H9 (cell line): ENCODE results near the gene NDUFA5. TPM values are rescaled to one million over a fixed set of nuclear protein-coding genes. Genes with fewer than 3 reads are reported as not detected.
A peak's percentile ranks its signal among the peaks of the same experiment; 100 is the strongest.

Experiments used
- DNase-seq: peaks from one replicate; pipeline ENCODE4 v3.0.0-alpha.2; 2017
- H2AFZ ChIP-seq: one replicate; pipeline ENCODE4 v1.6.1; 2013; ENCODE audit warnings: mild to moderate bottlenecking, low read length, control low read depth, moderate library complexity
- H2AK5ac ChIP-seq: 2 replicates; pipeline ENCODE4 v1.6.1; 2013; ENCODE audit warnings: low read length, control low read depth, mixed read lengths; ENCODE audit not compliant: insufficient read length
- H2BK120ac ChIP-seq: one replicate; pipeline ENCODE4 v1.6.1; 2013; ENCODE audit warnings: low read depth, mild to moderate bottlenecking, low read length, control low read depth, inconsistent platforms; ENCODE audit not compliant: poor library complexity, severe bottlenecking
- H2BK12ac ChIP-seq: 2 replicates; pipeline ENCODE4 v1.6.1; 2013; ENCODE audit warnings: low read length, control low read depth, mixed read lengths, low read depth; ENCODE audit not compliant: insufficient read length
- H2BK15ac ChIP-seq: 2 replicates; pipeline ENCODE4 v1.6.1; 2013; ENCODE audit warnings: low read depth, low read length, control low read depth
- H2BK20ac ChIP-seq: one replicate; pipeline ENCODE4 v1.6.1; 2013; ENCODE audit warnings: low read depth, mild to moderate bottlenecking, low read length, control low read depth, inconsistent platforms; ENCODE audit not compliant: poor library complexity, severe bottlenecking
- H2BK5ac ChIP-seq: 2 replicates; pipeline ENCODE4 v1.6.1; 2013; ENCODE audit warnings: low read length, control low read depth, mixed read lengths; ENCODE audit not compliant: insufficient read length
- H3K14ac ChIP-seq: 2 replicates; pipeline ENCODE4 v1.6.1; 2013; ENCODE audit warnings: low read length, control low read depth; ENCODE audit not compliant: insufficient read depth
- H3K18ac ChIP-seq: 2 replicates; pipeline ENCODE4 v1.6.1; 2013; ENCODE audit warnings: low read depth, mild to moderate bottlenecking, mixed read lengths, low read length, control low read depth; ENCODE audit not compliant: insufficient read length
- H3K23ac ChIP-seq: 2 replicates; pipeline ENCODE4 v1.6.1; 2013; ENCODE audit warnings: low read length, control low read depth, mixed read lengths, low read depth; ENCODE audit not compliant: insufficient read length
- H3K23me2 ChIP-seq: 2 replicates; pipeline ENCODE4 v1.6.1; 2013; ENCODE audit warnings: low read depth, mild to moderate bottlenecking, mixed read lengths, low read length, control low read depth; ENCODE audit not compliant: insufficient read length, poor library complexity, severe bottlenecking
- H3K27ac ChIP-seq: 2 replicates; pipeline ENCODE4 v1.5.1; 2013; ENCODE audit warnings: low read length, control low read depth, mixed read lengths, low read depth; ENCODE audit not compliant: insufficient read length
- H3K27me3 ChIP-seq: 2 replicates; pipeline ENCODE4 v1.6.1; 2013; ENCODE audit warnings: low read length, control low read depth, inconsistent platforms; ENCODE audit not compliant: insufficient read depth
- H3K4ac ChIP-seq: 2 replicates; pipeline ENCODE4 v1.6.1; 2013; ENCODE audit warnings: low read depth, mild to moderate bottlenecking, control low read depth, inconsistent platforms, low read length, moderate library complexity
- H3K4me1 ChIP-seq: 2 replicates; pipeline ENCODE4 v1.6.1; 2013; ENCODE audit warnings: low read length, control low read depth, inconsistent platforms; ENCODE audit not compliant: insufficient read depth
- H3K4me2 ChIP-seq: 2 replicates; pipeline ENCODE4 v1.6.1; 2013; ENCODE audit warnings: low read length, control low read depth, mixed read lengths; ENCODE audit not compliant: insufficient read length, insufficient read depth
- H3K56ac ChIP-seq: 2 replicates; pipeline ENCODE4 v1.6.1; 2013; ENCODE audit warnings: low read depth, mild to moderate bottlenecking, mixed read lengths, low read length, control low read depth; ENCODE audit not compliant: insufficient read length
- H3K79me1 ChIP-seq: 2 replicates; pipeline ENCODE4 v1.6.1; 2013; ENCODE audit warnings: low read depth, mild to moderate bottlenecking, moderate library complexity, low read length, control low read depth, inconsistent platforms; ENCODE audit not compliant: insufficient read depth, poor library complexity, severe bottlenecking
- H3K79me2 ChIP-seq: 2 replicates; pipeline ENCODE4 v1.6.1; 2013; ENCODE audit warnings: low read length, control low read depth, inconsistent platforms; ENCODE audit not compliant: insufficient read depth
- H3K9ac ChIP-seq: 2 replicates; pipeline ENCODE4 v1.6.1; 2013; ENCODE audit warnings: low read length, control low read depth, mixed read lengths; ENCODE audit not compliant: insufficient read length; ENCODE audit errors: extremely low read depth
- H3K9me3 ChIP-seq: one replicate; pipeline ENCODE4 v1.6.1; 2013; ENCODE audit warnings: low read depth, low read length, inconsistent platforms; ENCODE audit not compliant: control insufficient read depth
- H3T11ph ChIP-seq: one replicate; pipeline ENCODE4 v1.6.1; 2013; ENCODE audit warnings: mild to moderate bottlenecking, low read length, control low read depth, inconsistent platforms
- H4K20me1 ChIP-seq: one replicate; pipeline ENCODE4 v1.6.1; 2013; ENCODE audit not compliant: control insufficient read depth, insufficient read length, insufficient read depth
- H4K5ac ChIP-seq: 2 replicates; pipeline ENCODE4 v1.6.1; 2013; ENCODE audit warnings: low read depth, mild to moderate bottlenecking, mixed read lengths, low read length, control low read depth; ENCODE audit not compliant: insufficient read length
- H4K8ac ChIP-seq: replicated peaks from 2 replicates; pipeline ENCODE4 v1.6.1; 2013; ENCODE audit warnings: low read length, control low read depth, mixed read lengths, low read depth; ENCODE audit not compliant: insufficient read length
- H4K91ac ChIP-seq: 2 replicates; pipeline ENCODE4 v1.6.1; 2013; ENCODE audit warnings: low read depth, mild to moderate bottlenecking, moderate library complexity, mixed read lengths, low read length, control low read depth; ENCODE audit not compliant: insufficient read length
- H3K27ac Mint-ChIP-seq, 3 experiments: 2 replicates in 2 of 3; 3 replicates in 1 of 3; pipeline ENCODE4 v1.8.0; 2020 to 2021; ENCODE audit warnings: mixed read lengths in 3 of 3, mild to moderate bottlenecking in 1 of 3, moderate library complexity in 1 of 3
- H3K27me3 Mint-ChIP-seq: 2 replicates; pipeline ENCODE4 v1.8.0; 2021; ENCODE audit warnings: low read depth, mild to moderate bottlenecking, moderate library complexity, mixed read lengths
- H3K36me3 Mint-ChIP-seq, 3 experiments: 2 replicates in 2 of 3; 3 replicates in 1 of 3; pipeline ENCODE4 v1.8.0; 2020 to 2021; ENCODE audit warnings: low read depth in 3 of 3, mixed read lengths in 3 of 3; ENCODE audit not compliant: insufficient read depth in 1 of 3
- H3K4me1 Mint-ChIP-seq, 2 experiments: 2 replicates each; pipeline ENCODE4 v1.8.0; 2020; ENCODE audit warnings: mixed read lengths in 2 of 2
- H3K4me3 Mint-ChIP-seq, 2 experiments: 2 replicates in 1 of 2; 3 replicates in 1 of 2; pipeline ENCODE4 v1.8.0; 2020 to 2021; ENCODE audit warnings: mild to moderate bottlenecking in 2 of 2, mixed read lengths in 2 of 2, moderate library complexity in 1 of 2
- H3K9me3 Mint-ChIP-seq, 2 experiments: 2 replicates in 1 of 2; 3 replicates in 1 of 2; pipeline ENCODE4 v1.8.0; 2020; ENCODE audit warnings: mild to moderate bottlenecking in 2 of 2, mixed read lengths in 2 of 2, moderate library complexity in 1 of 2
- WGBS: extraction: QIAGEN DNeasy Blood & Tissue Kit; methylation state at CpG from one replicate; pipeline ENCODE4 v1.1.7; 2013; ENCODE audit warnings: missing lambda C conversion rate, low lambda C conversion rate, mixed read lengths; ENCODE audit not compliant: insufficient read length; ENCODE audit errors: extremely low coverage; 5-methylcytosine and 5-hydroxymethylcytosine counted together
- total RNA-seq: library from RNA; stranded (reverse); gene quantifications from 2 replicates; pipeline ENCODE4 v1.2.1, GENCODE V29; 2021
- TF ChIP-seq, protein P1 (sequence below): fragments of 200-600 bp; sonication (generic); conservative IDR thresholded peaks from 3 replicates; pipeline ENCODE4 v1.8.0; 2021; ENCODE audit warnings: antibody characterized with exemption, mild to moderate bottlenecking

NDUFA5 gene
- total RNA-seq, 1 experiment from 2014 or later: 76.5 TPM

DNA sequence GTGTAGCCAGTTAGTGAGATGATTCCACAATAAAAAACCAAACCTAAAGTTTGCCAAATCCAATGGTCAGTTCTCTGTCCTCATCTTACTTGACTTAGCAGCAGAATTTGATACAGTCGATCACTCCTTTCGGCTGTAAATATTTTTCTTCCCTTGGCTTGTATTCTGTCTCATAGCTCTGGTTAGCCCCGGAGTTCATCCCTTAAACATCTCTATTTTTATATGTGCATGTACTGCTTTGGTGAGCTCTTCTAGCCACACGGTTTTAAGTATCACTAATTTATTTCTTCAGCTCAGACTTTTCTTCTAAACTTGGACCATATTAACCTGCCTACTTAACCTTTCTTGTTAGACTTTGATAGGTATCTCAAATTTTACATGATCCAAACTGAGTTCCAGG lies 26.2 kb upstream of the NDUFA5 start:
- H3K4me3 Mint-ChIP-seq: no peak overlapping the region
- Histone ChIP-seq H3K14ac (no peak overlapping the region), H3K4ac (no peak overlapping the region), H2AFZ (no peak overlapping the region), H3K9me3 (no peaks in the 10 kb centered on the region), H3K4me2 (no peak overlapping the region), H2AK5ac (no peak overlapping the region), H4K8ac (no peak overlapping the region), H2BK5ac (no peak overlapping the region), H2BK15ac (no peak overlapping the region), H3K23ac (no peak overlapping the region), H4K91ac (no peak overlapping the region), H3K18ac (no peak overlapping the region), H3K79me1 (no peaks in the 10 kb centered on the region), H2BK20ac (no peak overlapping the region), H3K79me2 (no peaks in the 10 kb centered on the region), H2BK12ac (no peak overlapping the region), H4K20me1 (no peaks in the 10 kb centered on the region), H3K27ac (no peak overlapping the region), H4K5ac (no peak overlapping the region), H3T11ph (no peak overlapping the region), H2BK120ac (no peak overlapping the region), H3K56ac (no peak overlapping the region), H3K23me2 (no peaks in the 10 kb centered on the region), H3K27me3 (no peaks in the 10 kb centered on the region), H3K9ac (no peak overlapping the region), H3K4me1 (peaks cover 4% of the 10 kb centered on the region; the same call in 1 of the 2 replicates)
- TF ChIP-seq, protein P1, sequence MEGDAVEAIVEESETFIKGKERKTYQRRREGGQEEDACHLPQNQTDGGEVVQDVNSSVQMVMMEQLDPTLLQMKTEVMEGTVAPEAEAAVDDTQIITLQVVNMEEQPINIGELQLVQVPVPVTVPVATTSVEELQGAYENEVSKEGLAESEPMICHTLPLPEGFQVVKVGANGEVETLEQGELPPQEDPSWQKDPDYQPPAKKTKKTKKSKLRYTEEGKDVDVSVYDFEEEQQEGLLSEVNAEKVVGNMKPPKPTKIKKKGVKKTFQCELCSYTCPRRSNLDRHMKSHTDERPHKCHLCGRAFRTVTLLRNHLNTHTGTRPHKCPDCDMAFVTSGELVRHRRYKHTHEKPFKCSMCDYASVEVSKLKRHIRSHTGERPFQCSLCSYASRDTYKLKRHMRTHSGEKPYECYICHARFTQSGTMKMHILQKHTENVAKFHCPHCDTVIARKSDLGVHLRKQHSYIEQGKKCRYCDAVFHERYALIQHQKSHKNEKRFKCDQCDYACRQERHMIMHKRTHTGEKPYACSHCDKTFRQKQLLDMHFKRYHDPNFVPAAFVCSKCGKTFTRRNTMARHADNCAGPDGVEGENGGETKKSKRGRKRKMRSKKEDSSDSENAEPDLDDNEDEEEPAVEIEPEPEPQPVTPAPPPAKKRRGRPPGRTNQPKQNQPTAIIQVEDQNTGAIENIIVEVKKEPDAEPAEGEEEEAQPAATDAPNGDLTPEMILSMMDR: no peak
- H3K27ac Mint-ChIP-seq: 0 out of 7 replicates have a peak overlapping the region, but pooled peaks of 1 of the 3 experiments have one; percentile 5
- no CpG with 5 or more reads among the region's 4 CpGs for WGBS
- DNase-seq: no peak
- peaks cover 15 to 17% of the 10 kb centered on the region in 2 experiments for H3K4me1 Mint-ChIP-seq
- H3K36me3 Mint-ChIP-seq: no peaks in the 10 kb centered on the region
- H3K27me3 Mint-ChIP-seq: no peaks in the 10 kb centered on the region
- no peaks in the 10 kb centered on the region for H3K9me3 Mint-ChIP-seq
